ENCODE measurements around the gene ATRN.

ATRN gene

GRCh38 chr20:3628502-3629314 lies 157.9 kb downstream of the ATRN start:
- DNase-seq (ENCODE audit: low read depth): no peak

GRCh38 chr20:3629893-3630292 lies 159.1 kb downstream of the ATRN start:
- no peak for DNase-seq (ENCODE audit: low read depth)

GRCh38 chr20:3630429-3630828 lies 159.6 kb downstream of the ATRN start:
- DNase-seq (ENCODE audit: low read depth): no peak

GRCh38 chr20:3631534-3631933 lies 160.7 kb downstream of the ATRN start:
- no peak for DNase-seq (ENCODE audit: low read depth)

GRCh38 chr20:3632311-3633004 lies 161.6 kb downstream of the ATRN start:
- peak; percentile 17 for DNase-seq (ENCODE audit: low read depth)

- DNase-seq (ENCODE audit: low read depth): no peak
These were observed 163.2 kb downstream of the ATRN start for GRCh38 chr20:3633913-3634478.

GRCh38 chr20:3635346-3635745 lies 164.5 kb downstream of the ATRN start:
- DNase-seq (ENCODE audit: low read depth): no peak

- DNase-seq (ENCODE audit: low read depth): no peak
These were observed 169.4 kb downstream of the ATRN start for GRCh38 chr20:3640259-3640658.

GRCh38 chr20:3645309-3646066 lies 174.7 kb downstream of the ATRN start:
- DNase-seq (ENCODE audit: low read depth): no peak

GRCh38 chr20:3646067-3646440 lies 175.2 kb downstream of the ATRN start:
- peak; percentile 63 for DNase-seq (ENCODE audit: low read depth)

- no peak for DNase-seq (ENCODE audit: low read depth)
These were observed 175.8 kb downstream of the ATRN start for GRCh38 chr20:3646651-3647050.

- no peak for DNase-seq (ENCODE audit: low read depth)
These were observed 176.7 kb downstream of the ATRN start for GRCh38 chr20:3647473-3647872.

GRCh38 chr20:3648951-3649350 lies 178.1 kb downstream of the ATRN start:
- no peak for DNase-seq (ENCODE audit: low read depth)

GRCh38 chr20:3651204-3651962 lies 180.6 kb downstream of the ATRN start:
- no peak for DNase-seq (ENCODE audit: low read depth)

GRCh38 chr20:3652221-3652620 lies 181.4 kb downstream of the ATRN start:
- no peak for DNase-seq (ENCODE audit: low read depth)

GRCh38 chr20:3652676-3653596 lies 182.1 kb downstream of the ATRN start:
- no peak for DNase-seq (ENCODE audit: low read depth)

- DNase-seq (ENCODE audit: low read depth): no peak
These were observed 183.1 kb downstream of the ATRN start for GRCh38 chr20:3653921-3654320.

GRCh38 chr20:3654326-3655130 lies 183.7 kb downstream of the ATRN start:
- no peak for DNase-seq (ENCODE audit: low read depth)

- DNase-seq (ENCODE audit: low read depth): no peak
These were observed 184.2 kb downstream of the ATRN start for GRCh38 chr20:3655131-3655405.

Measured in ELR (cell line).